H1 (cell line): Measurements from ENCODE around the gene ACP3. TPM values are rescaled to one million over a fixed set of nuclear protein-coding genes. Genes with fewer than 3 reads are reported as not detected.

Experiments used
- CTCF ChIA-PET: fragments of 300-600 bp; sonication (Branson Sonifier 250); formaldehyde crosslinking; loops from one replicate; lab custom pipeline; 2021; ENCODE audit not compliant: partially characterized antibody; lab: Charles Lee
- POLR2A ChIA-PET: fragments of 300-600 bp; sonication (Branson Sonifier 250); formaldehyde crosslinking; loops from one replicate; lab custom pipeline; 2021; ENCODE audit warnings: inconsistent platforms; ENCODE audit not compliant: partially characterized antibody; lab: Charles Lee
- DNase-seq, 2 experiments: peaks; one replicate each; pipeline versions ENCODE4 v3.0.0 to v3.0.0-alpha.2; 2010 to 2022; ENCODE audit warnings: low spot score in 2 of 2, low read depth in 1 of 2, mixed read lengths in 1 of 2
- FAIRE-seq: peaks from 2 replicates; lab custom pipeline; 2011; peaks lifted over from hg19 to GRCh38; lab: Jason Lieb, UNC
- H2AFZ ChIP-seq: 2 replicates; pipeline ENCODE4 v1.8.1; 2012; ENCODE audit warnings: low read length, inconsistent platforms
- H2AK5ac ChIP-seq: 2 replicates; pipeline ENCODE4 v1.6.1; 2013; ENCODE audit warnings: low read depth, low read length
- H2BK120ac ChIP-seq: replicated peaks from 2 replicates; pipeline ENCODE3; 2013; ENCODE audit warnings: low read depth, low read length, inconsistent platforms
- H2BK12ac ChIP-seq: 2 replicates; pipeline ENCODE4 v1.6.1; 2013; ENCODE audit warnings: low read depth, low read length
- H2BK15ac ChIP-seq: 2 replicates; pipeline ENCODE4 v1.6.1; 2013; ENCODE audit warnings: low read length
- H2BK20ac ChIP-seq: 2 replicates; pipeline ENCODE4 v1.6.1; 2013; ENCODE audit warnings: low read length
- H2BK5ac ChIP-seq: 2 replicates; pipeline ENCODE4 v1.6.1; 2013; ENCODE audit warnings: low read depth, low read length
- H3K14ac ChIP-seq: 2 replicates; pipeline ENCODE4 v1.6.1; 2013; ENCODE audit warnings: inconsistent platforms; ENCODE audit not compliant: insufficient read length
- H3K18ac ChIP-seq: 2 replicates; pipeline ENCODE4 v1.6.1; 2013; ENCODE audit warnings: low read length; ENCODE audit errors: extremely low read depth
- H3K23ac ChIP-seq: 2 replicates; pipeline ENCODE4 v1.6.1; 2013; ENCODE audit warnings: inconsistent platforms; ENCODE audit not compliant: insufficient read length
- H3K23me2 ChIP-seq: 2 replicates; pipeline ENCODE4 v1.6.1; 2013; ENCODE audit warnings: low read depth, low read length
- H3K27ac ChIP-seq: 2 replicates; pipeline ENCODE4 v1.6.1; 2011; ENCODE audit warnings: low read depth, low read length, inconsistent platforms
- H3K27me3 ChIP-seq, 4 experiments: replicated peaks in 1 of 4; 1 replicate in 1 of 4; 2 replicates in 3 of 4; pipeline versions ENCODE4 v1.6.1 to v1.8.1; 2011 to 2013; ENCODE audit warnings: low read length in 3 of 4, mild to moderate bottlenecking in 3 of 4, inconsistent platforms in 2 of 4, mixed read lengths in 2 of 4, moderate library complexity in 1 of 4; ENCODE audit not compliant: control insufficient read depth in 3 of 4, insufficient read depth in 3 of 4; ENCODE audit errors: extremely low read depth in 1 of 4
- H3K36me3 ChIP-seq, 4 experiments: 2 replicates each; pipeline versions ENCODE4 v1.6.1 to v1.8.1; 2011 to 2013; ENCODE audit warnings: mild to moderate bottlenecking in 4 of 4, low read length in 3 of 4, moderate library complexity in 2 of 4, control low read depth in 1 of 4, inconsistent platforms in 1 of 4; ENCODE audit not compliant: insufficient read depth in 4 of 4, control insufficient read depth in 2 of 4
- H3K4ac ChIP-seq: replicated peaks from 2 replicates; pipeline ENCODE3; 2013; ENCODE audit warnings: low read length, low read depth, mixed read lengths, inconsistent platforms; ENCODE audit not compliant: insufficient read length
- H3K4me1 ChIP-seq, 4 experiments: replicated peaks in 1 of 4; 1 replicate in 1 of 4; 2 replicates in 3 of 4; pipeline versions ENCODE4 v1.6.1 to v1.8.1; 2011 to 2013; ENCODE audit warnings: low read length in 3 of 4, inconsistent platforms in 2 of 4, mixed read lengths in 1 of 4; ENCODE audit not compliant: insufficient read depth in 4 of 4, control insufficient read depth in 3 of 4
- H3K4me2 ChIP-seq, 2 experiments: 2 replicates each; pipeline versions ENCODE4 v1.6.1 to v1.8.1; 2011 to 2013; ENCODE audit warnings: low read depth in 2 of 2, low read length in 2 of 2, control low read depth in 1 of 2, inconsistent platforms in 1 of 2, mild to moderate bottlenecking in 1 of 2; ENCODE audit not compliant: insufficient read depth in 1 of 2
- H3K4me3 ChIP-seq, 4 experiments: fragments of 200-600, 300-600 bp in 1 of 4; sonication (generic), shearing (Covaris generic), sonication (Bioruptor Twin) in 1 of 4; 2 replicates each; pipeline versions ENCODE4 v1.5.1 to v1.8.1; 2011 to 2016; ENCODE audit warnings: low read length in 4 of 4, low read depth in 3 of 4, control low read depth in 2 of 4, inconsistent platforms in 2 of 4, mild to moderate bottlenecking in 2 of 4, mixed read lengths in 1 of 4, moderate library complexity in 1 of 4; ENCODE audit not compliant: insufficient read depth in 2 of 4; ENCODE audit errors: extremely low read depth in 1 of 4
- H3K56ac ChIP-seq: replicated peaks from 2 replicates; pipeline ENCODE3; 2013; ENCODE audit warnings: low read depth, mild to moderate bottlenecking, mixed read lengths, low read length, inconsistent platforms; ENCODE audit not compliant: insufficient read length
- H3K79me1 ChIP-seq: 2 replicates; pipeline ENCODE4 v1.6.1; 2013; ENCODE audit warnings: low read depth, low read length, control low read depth
- H3K79me2 ChIP-seq, 2 experiments: 2 replicates each; pipeline versions ENCODE4 v1.6.1 to v1.8.1; 2012 to 2013; ENCODE audit warnings: low read length in 2 of 2, mild to moderate bottlenecking in 2 of 2, inconsistent platforms in 1 of 2; ENCODE audit not compliant: insufficient read depth in 2 of 2, control insufficient read depth in 1 of 2
- H3K9ac ChIP-seq, 4 experiments: replicated peaks in 1 of 4; 1 replicate in 1 of 4; 2 replicates in 3 of 4; pipeline versions ENCODE4 v1.6.1 to v1.8.1; 2011 to 2013; ENCODE audit warnings: low read depth in 3 of 4, low read length in 3 of 4, control low read depth in 2 of 4, mild to moderate bottlenecking in 2 of 4, moderate library complexity in 2 of 4, inconsistent platforms in 1 of 4; ENCODE audit errors: extremely low read depth in 1 of 4
- H3K9me3 ChIP-seq, 2 experiments: 2 replicates each; pipeline versions ENCODE4 v1.6.1 to v1.8.1; 2012 to 2013; ENCODE audit warnings: mild to moderate bottlenecking in 2 of 2, moderate library complexity in 2 of 2, control low read depth in 1 of 2, inconsistent platforms in 1 of 2, low read depth in 1 of 2, low read length in 1 of 2, mixed read lengths in 1 of 2; ENCODE audit not compliant: insufficient read depth in 2 of 2
- H4K20me1 ChIP-seq, 2 experiments: replicated peaks in 1 of 2; 2 replicates each; pipeline versions ENCODE3 to v1.8.1; 2011 to 2013; ENCODE audit warnings: inconsistent platforms in 2 of 2, low read length in 2 of 2, mild to moderate bottlenecking in 1 of 2; ENCODE audit not compliant: insufficient read depth in 2 of 2, control insufficient read depth in 1 of 2
- H4K5ac ChIP-seq: 2 replicates; pipeline ENCODE4 v1.6.1; 2013; ENCODE audit warnings: low read length, low read depth, mixed read lengths, inconsistent platforms; ENCODE audit not compliant: insufficient read length
- H4K8ac ChIP-seq: 2 replicates; pipeline ENCODE4 v1.8.0; 2013; ENCODE audit warnings: mild to moderate bottlenecking, moderate library complexity, low read length, inconsistent platforms; ENCODE audit not compliant: insufficient read depth; ENCODE audit errors: extremely low read depth
- H4K91ac ChIP-seq: replicated peaks from 2 replicates; pipeline ENCODE3; 2013; ENCODE audit warnings: low read length, mixed read lengths, inconsistent platforms; ENCODE audit not compliant: insufficient read length
- KDM1A ChIP-seq: fragments of 200-600, 300-600 bp; sonication (generic); IDR thresholded peaks from 2 replicates; pipeline ENCODE4 v1.7.1; 2016; ENCODE audit warnings: mild to moderate bottlenecking, low read length, borderline replicate concordance
- WGBS, 2 experiments: shearing (Covaris generic) in 1 of 2; methylation state at CpG; one replicate each; pipeline versions ENCODE4 v1.1.6 to v1.1.7; 2013 to 2015; ENCODE audit warnings: low lambda C conversion rate in 2 of 2, mixed read lengths in 2 of 2, inconsistent platforms in 1 of 2, low coverage in 1 of 2, missing lambda C conversion rate in 1 of 2; ENCODE audit not compliant: insufficient replicate concordance in 2 of 2, insufficient coverage in 1 of 2, insufficient read length in 1 of 2; ENCODE audit errors: extremely low coverage in 1 of 2, missing lambda C conversion rate in 1 of 2; 5-methylcytosine and 5-hydroxymethylcytosine counted together
- polyA plus RNA-seq, 7 experiments: library from polyadenylated mRNA; depleted of rRNA in 3 of 7; stranded (reverse) in 5 of 7; unstranded in 2 of 7; fragments of >200 nt in 5 of 7; fragments of 200-250 nt in 2 of 7; gene quantifications; 1 replicate in 5 of 7; 2 replicates in 1 of 7; 4 replicates in 1 of 7; pipeline versions ENCODE4 v1.2.1 to v1.2.3, GENCODE V29; 2011 to 2013; ENCODE audit warnings: missing spikeins in 2 of 7, mixed read lengths in 2 of 7
- total RNA-seq: library from RNA; stranded (reverse); fragmentation: NEBNext Ultra II Directional; extraction: Animal tissue kit (Norgen Biotek cat#: 25700); gene quantifications from 2 replicates; pipeline ENCODE4 v1.2.1, GENCODE V29; 2021

Gene ACP3
- total and polyA plus RNA-seq, 2 of the 8 experiments (the other 6 are each of a cell fraction or from before 2014, with no cell fraction given): 1.2 to 1.4 TPM

DNA sequence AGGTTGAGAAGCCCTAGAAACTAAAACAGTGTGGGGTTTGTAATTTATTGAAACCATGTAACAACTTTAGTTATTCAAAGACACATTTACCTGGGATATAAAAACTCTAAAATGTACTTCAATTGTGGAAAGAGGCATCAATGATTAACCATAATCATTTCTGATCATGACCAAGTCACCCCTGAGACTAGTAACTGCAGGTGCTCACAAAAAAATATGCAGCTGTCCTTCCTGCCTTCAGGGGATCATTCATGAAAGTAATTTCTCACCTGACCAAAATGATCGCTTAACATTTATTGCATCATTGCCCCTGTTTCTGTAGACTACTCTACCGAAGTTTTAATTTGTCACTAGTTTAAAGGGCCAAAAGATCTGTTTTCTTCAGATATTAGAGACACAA lies 9.0 kb downstream of the ACP3 start:
- no peak overlapping the region for H3K14ac ChIP-seq
- no peak overlapping the region for H4K91ac ChIP-seq
- CTCF ChIA-PET: interaction anchor here (0.9 to 9.6 kb wide), 5 partner anchors 10 to 70 kb away, joined by 3 to 80 read pairs (median 4); no protein-coding TSS in a partner anchor
- H3K4me3 ChIP-seq: no peak overlapping the region
- H3K23ac ChIP-seq: no peak overlapping the region
- FAIRE-seq (no peak), DNase-seq (no peak)
- no peak overlapping the region for H2BK20ac ChIP-seq
- TF ChIP-seq KDM1A: no peak
- no peak overlapping the region for H3K27ac ChIP-seq
- no peaks in the 10 kb centered on the region for H3K9me3 ChIP-seq
- no peak overlapping the region for H3K4ac ChIP-seq
- no peaks in the 10 kb centered on the region for H4K20me1 ChIP-seq
- H2BK12ac ChIP-seq: no peak overlapping the region
- H3K18ac ChIP-seq: no peak overlapping the region
- no peaks in the 10 kb centered on the region for H3K79me1 ChIP-seq
- peaks cover 0 to 4% (median 1%) of the 10 kb centered on the region in 4 experiments; a peak in 1 of 7 replicates for H3K4me1 ChIP-seq
- no peak overlapping the region for H2BK5ac ChIP-seq
- no peak overlapping the region for H3K9ac ChIP-seq
- H2BK120ac ChIP-seq: no peak overlapping the region
- H2AK5ac ChIP-seq: no peak overlapping the region
- no peak overlapping the region for H3K4me2 ChIP-seq
- H4K5ac ChIP-seq: no peak overlapping the region
- H3K79me2 ChIP-seq: no peaks in the 10 kb centered on the region
- WGBS, 2 experiments: 92% methylated on average over 2 of the region's 2 CpGs; no CpG with 5 or more reads in 1 of the 2 experiments
- H4K8ac ChIP-seq: no peak overlapping the region
- peaks cover 0 to 2% (median 0%) of the 10 kb centered on the region in 4 experiments; a peak in 1 of 7 replicates for H3K27me3 ChIP-seq
- H2BK15ac ChIP-seq: no peak overlapping the region
- H3K23me2 ChIP-seq: no peaks in the 10 kb centered on the region
- no peaks in the 10 kb centered on the region for H3K36me3 ChIP-seq
- H3K56ac ChIP-seq: no peak overlapping the region
- POLR2A ChIA-PET: no interaction called here
- H2AFZ ChIP-seq: no peak overlapping the region
